Adipocyte (in vitro differentiated cells): ENCODE data around the gene VPREB3.

Experiments
- DNase-seq: peaks from one replicate; pipeline ENCODE4 v3.0.0-alpha.2; 2015; ENCODE audit warnings: low read depth
- H3K27me3 ChIP-seq: replicated peaks from 2 replicates; pipeline ENCODE4 v1.7.0; 2013; ENCODE audit warnings: mild to moderate bottlenecking, low read length, moderate library complexity; ENCODE audit not compliant: control insufficient read depth, insufficient read depth
- H3K36me3 ChIP-seq: 2 replicates; pipeline ENCODE4 v1.7.0; 2013; ENCODE audit warnings: low read length, mild to moderate bottlenecking, moderate library complexity; ENCODE audit not compliant: control insufficient read depth, insufficient read depth, severe bottlenecking
- H3K4me1 ChIP-seq: 2 replicates; pipeline ENCODE4 v1.7.0; 2013; ENCODE audit warnings: mild to moderate bottlenecking, low read length, moderate library complexity; ENCODE audit not compliant: control insufficient read depth, insufficient read depth
- H3K4me3 ChIP-seq: 2 replicates; pipeline ENCODE4 v1.7.0; 2013; ENCODE audit warnings: mild to moderate bottlenecking, low read length, moderate library complexity
- H3K9ac ChIP-seq: 2 replicates; pipeline ENCODE4 v1.7.0; 2013; ENCODE audit warnings: mild to moderate bottlenecking, low read length, moderate library complexity
- H3K9me3 ChIP-seq: 2 replicates; pipeline ENCODE4 v1.7.0; 2013; ENCODE audit warnings: mild to moderate bottlenecking, low read length, moderate library complexity; ENCODE audit not compliant: control insufficient read depth

VPREB3 gene

GRCh38 chr22:23773483-23774113, 19.4 kb upstream of the VPREB3 start:
- no peak for DNase-seq
- no peaks in the 10 kb centered on the region for H3K36me3 ChIP-seq
- H3K27me3 ChIP-seq = no peaks in the 10 kb centered on the region
- no peak overlapping the region for H3K4me3 ChIP-seq
- H3K4me1 ChIP-seq = peaks cover 16% of the 10 kb centered on the region
- H3K9me3 ChIP-seq = no peaks in the 10 kb centered on the region
- no peak overlapping the region for H3K9ac ChIP-seq

- DNase-seq = peak; percentile 77
- Histone ChIP-seq H3K36me3 (no peaks in the 10 kb centered on the region), H3K27me3 (no peaks in the 10 kb centered on the region), H3K9ac (peak within 1 kb of the TSS; percentile 65), H3K4me3 (peak within 1 kb of the TSS; percentile 70), H3K4me1 (peaks cover 16% of the 10 kb centered on the region), H3K9me3 (no peaks in the 10 kb centered on the region)
Observed at GRCh38 chr22:23772649-23773473, 18.6 kb upstream of the VPREB3 start, which contains the start of gene MMP11. TSS of gene MMP11 (plus strand) at chr22:23772849. CDS start at chr22:23772871, 22 bp downstream.

- peak overlapping the region; percentile 42 for H3K9ac ChIP-seq
- no peaks in the 10 kb centered on the region for H3K9me3 ChIP-seq
- H3K4me1 ChIP-seq = peaks cover 16% of the 10 kb centered on the region
- H3K27me3 ChIP-seq = no peaks in the 10 kb centered on the region
- H3K36me3 ChIP-seq = no peaks in the 10 kb centered on the region
- peak overlapping the region; percentile 59 for H3K4me3 ChIP-seq
- DNase-seq = no peak
Observed at GRCh38 chr22:23772315-23772648, 18.1 kb upstream of the VPREB3 start.

GRCh38 chr22:23769321-23769965, 15.2 kb upstream of the VPREB3 start:
- H3K9ac ChIP-seq = no peak overlapping the region
- H3K36me3 ChIP-seq = no peaks in the 10 kb centered on the region
- no peak for DNase-seq
- no peaks in the 10 kb centered on the region for H3K9me3 ChIP-seq
- peaks cover 18% of the 10 kb centered on the region for H3K4me1 ChIP-seq
- no peak overlapping the region for H3K4me3 ChIP-seq
- H3K27me3 ChIP-seq = no peaks in the 10 kb centered on the region

- Histone ChIP-seq H3K4me1 (peaks cover 14% of the 10 kb centered on the region), H3K4me3 (peak within 1 kb of the TSS; percentile 85), H3K27me3 (no peaks in the 10 kb centered on the region), H3K9me3 (no peaks in the 10 kb centered on the region), H3K36me3 (no peaks in the 10 kb centered on the region), H3K9ac (peak within 1 kb of the TSS; percentile 90)
- peak; percentile 87 for DNase-seq
Observed at GRCh38 chr22:23767673-23768548, 13.7 kb upstream of the VPREB3 start, which contains the start of gene CHCHD10. TSS of gene CHCHD10 (minus strand) at chr22:23767972. CDS start at chr22:23767874, 98 bp downstream.

- DNase-seq = no peak
- Histone ChIP-seq H3K9ac (peak overlapping the region; percentile 90), H3K9me3 (no peaks in the 10 kb centered on the region), H3K36me3 (no peaks in the 10 kb centered on the region), H3K27me3 (no peaks in the 10 kb centered on the region), H3K4me1 (peaks cover 12% of the 10 kb centered on the region), H3K4me3 (peak overlapping the region; percentile 85)
Observed at GRCh38 chr22:23767303-23767672, 13.1 kb upstream of the VPREB3 start.

- no peak overlapping the region for H3K4me3 ChIP-seq
Observed at GRCh38 chr22:23764899-23765881, 11.0 kb upstream of the VPREB3 start.

GRCh38 chr22:23763954-23764353, 9.7 kb upstream of the VPREB3 start:
- Histone ChIP-seq H3K4me3 (no peak overlapping the region), H3K36me3 (no peaks in the 10 kb centered on the region)

More at GRCh38 chr22:23764899-23765881, 11.0 kb upstream of the VPREB3 start:
- H3K9ac ChIP-seq = no peak overlapping the region
- no peaks in the 10 kb centered on the region for H3K9me3 ChIP-seq
- no peaks in the 10 kb centered on the region for H3K27me3 ChIP-seq
- no peaks in the 10 kb centered on the region for H3K36me3 ChIP-seq
- DNase-seq = no peak
- H3K4me1 ChIP-seq = peaks cover 11% of the 10 kb centered on the region

GRCh38 chr22:23763579-23763945, 9.3 kb upstream of the VPREB3 start:
- Histone ChIP-seq H3K36me3 (no peaks in the 10 kb centered on the region), H3K27me3 (no peaks in the 10 kb centered on the region), H3K4me3 (no peak overlapping the region), H3K9me3 (no peaks in the 10 kb centered on the region), H3K4me1 (peaks cover 11% of the 10 kb centered on the region), H3K9ac (no peak overlapping the region)
- no peak for DNase-seq

More at GRCh38 chr22:23763954-23764353, 9.7 kb upstream of the VPREB3 start:
- DNase-seq = no peak
- H3K27me3 ChIP-seq = no peaks in the 10 kb centered on the region
- H3K4me1 ChIP-seq = peaks cover 11% of the 10 kb centered on the region
- H3K9ac ChIP-seq = no peak overlapping the region
- H3K9me3 ChIP-seq = no peaks in the 10 kb centered on the region
